Neutrophil (primary cell): ENCODE measurements around the gene TTLL13.
"Not testable (repeated sequence)": the region's sequence is repeated elsewhere in the genome, so short reads cannot be mapped to it uniquely, and the experiment has no call there.

ENCODE experiments used
- H3K27ac ChIP-seq: fragments of 200-600 bp; sonication (generic); 2 replicates; pipeline ENCODE4 v1.5.1; 2016; ENCODE audit warnings: mild to moderate bottlenecking, moderate library complexity
- H3K27me3 ChIP-seq: fragments of 200-600 bp; sonication (generic); 2 replicates; pipeline ENCODE4 v1.6.0; 2016; ENCODE audit warnings: mild to moderate bottlenecking
- H3K36me3 ChIP-seq: fragments of 200-600 bp; sonication (generic); 2 replicates; pipeline ENCODE4 v1.5.1; 2017
- H3K4me1 ChIP-seq, 2 experiments: fragments of 200-600 bp in 1 of 2; sonication (generic) in 1 of 2; 1 replicate in 1 of 2; 2 replicates in 1 of 2; pipeline versions ENCODE4 v1.5.1 to v1.6.1; 2013 to 2016; ENCODE audit warnings: low read depth in 1 of 2, low read length in 1 of 2, mild to moderate bottlenecking in 1 of 2, moderate library complexity in 1 of 2; ENCODE audit not compliant: control insufficient read depth in 1 of 2, insufficient read depth in 1 of 2
- H3K4me3 ChIP-seq, 2 experiments: fragments of 200-600 bp in 1 of 2; sonication (generic) in 1 of 2; 1 replicate in 1 of 2; 2 replicates in 1 of 2; pipeline ENCODE4 v1.5.1; 2013 to 2016; ENCODE audit warnings: low read depth in 1 of 2, low read length in 1 of 2, mild to moderate bottlenecking in 1 of 2, moderate library complexity in 1 of 2
- H3K9me3 ChIP-seq: fragments of 200-600 bp; sonication (generic); 2 replicates; pipeline ENCODE4 v1.5.1; 2016
- TF ChIP-seq, protein P1 (sequence below): fragments of 200-600 bp; sonication (generic); IDR thresholded peaks from 2 replicates; pipeline ENCODE4 v1.5.1; 2016; ENCODE audit warnings: antibody characterized with exemption

The TTLL13 gene

DNA sequence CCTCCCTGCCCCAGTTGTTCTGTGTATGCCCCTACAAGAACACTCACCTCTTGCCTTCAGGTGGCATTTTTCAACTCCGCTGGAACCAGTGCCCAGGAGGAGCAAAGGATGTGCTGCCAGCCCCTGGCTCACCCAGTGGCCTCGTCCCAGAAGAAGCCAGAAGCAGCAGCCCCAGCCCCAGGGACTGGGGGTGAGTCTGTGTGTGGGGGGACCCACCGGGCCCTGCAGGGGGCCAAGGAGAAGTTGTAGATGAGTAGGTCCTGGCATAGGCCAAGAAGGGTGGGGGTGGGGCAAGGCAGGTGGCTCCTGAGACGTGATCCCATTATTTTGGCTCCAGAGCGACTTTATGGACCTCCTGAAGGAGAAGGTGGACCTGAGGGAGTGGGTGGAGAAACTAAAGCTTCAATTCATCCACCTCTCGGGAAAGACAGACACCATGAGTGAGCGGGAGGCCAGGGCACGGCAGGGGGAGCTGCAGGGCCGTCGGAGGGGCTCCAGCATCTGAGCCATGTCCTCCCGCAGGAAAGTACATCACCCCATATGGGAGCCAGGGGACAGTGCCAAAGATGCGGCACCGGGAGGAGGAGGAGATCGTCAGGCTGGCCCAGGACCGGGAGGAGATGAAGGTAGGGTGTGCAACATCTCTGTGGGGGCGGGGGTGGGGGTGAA lies 45.4 kb downstream of the TTLL13 start:
- Histone ChIP-seq H3K27ac (no peak overlapping the region), H3K27me3 (peaks cover 5% of the 10 kb centered on the region), H3K4me3 (no peak overlapping the region), H3K4me1 (peaks cover 0 to 3% of the 10 kb centered on the region in 2 experiments), H3K36me3 (no peaks in the 10 kb centered on the region), H3K9me3 (no peaks in the 10 kb centered on the region)
- TF ChIP-seq, protein P1, sequence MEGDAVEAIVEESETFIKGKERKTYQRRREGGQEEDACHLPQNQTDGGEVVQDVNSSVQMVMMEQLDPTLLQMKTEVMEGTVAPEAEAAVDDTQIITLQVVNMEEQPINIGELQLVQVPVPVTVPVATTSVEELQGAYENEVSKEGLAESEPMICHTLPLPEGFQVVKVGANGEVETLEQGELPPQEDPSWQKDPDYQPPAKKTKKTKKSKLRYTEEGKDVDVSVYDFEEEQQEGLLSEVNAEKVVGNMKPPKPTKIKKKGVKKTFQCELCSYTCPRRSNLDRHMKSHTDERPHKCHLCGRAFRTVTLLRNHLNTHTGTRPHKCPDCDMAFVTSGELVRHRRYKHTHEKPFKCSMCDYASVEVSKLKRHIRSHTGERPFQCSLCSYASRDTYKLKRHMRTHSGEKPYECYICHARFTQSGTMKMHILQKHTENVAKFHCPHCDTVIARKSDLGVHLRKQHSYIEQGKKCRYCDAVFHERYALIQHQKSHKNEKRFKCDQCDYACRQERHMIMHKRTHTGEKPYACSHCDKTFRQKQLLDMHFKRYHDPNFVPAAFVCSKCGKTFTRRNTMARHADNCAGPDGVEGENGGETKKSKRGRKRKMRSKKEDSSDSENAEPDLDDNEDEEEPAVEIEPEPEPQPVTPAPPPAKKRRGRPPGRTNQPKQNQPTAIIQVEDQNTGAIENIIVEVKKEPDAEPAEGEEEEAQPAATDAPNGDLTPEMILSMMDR, result no peak

DNA sequence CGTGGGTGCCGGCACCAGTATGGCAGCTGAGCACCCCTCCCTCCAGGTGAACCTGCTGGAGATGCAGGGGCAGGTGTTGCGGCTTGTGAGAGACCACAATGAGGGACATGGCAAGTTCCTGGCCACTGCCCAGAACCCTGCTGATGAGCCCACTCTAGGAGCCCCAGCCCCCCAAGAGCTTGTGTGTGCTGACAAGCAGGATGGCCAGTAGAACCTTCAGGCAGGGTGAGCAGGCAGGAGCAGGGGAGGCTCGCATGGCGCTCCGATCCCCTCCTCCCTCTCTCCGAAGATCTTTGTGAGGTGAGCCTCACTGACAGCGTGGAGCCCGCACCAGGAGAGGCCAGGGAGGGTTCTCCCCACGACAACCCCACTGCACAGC lies 45.9 kb downstream of the TTLL13 start:
- Histone ChIP-seq H3K36me3 (no peaks in the 10 kb centered on the region), H3K27ac (no peak overlapping the region), H3K27me3 (peaks cover 5% of the 10 kb centered on the region), H3K4me1 (peaks cover 0 to 3% of the 10 kb centered on the region in 2 experiments), H3K4me3 (no peak overlapping the region), H3K9me3 (no peaks in the 10 kb centered on the region)
- TF ChIP-seq, protein P1, result no peak

DNA sequence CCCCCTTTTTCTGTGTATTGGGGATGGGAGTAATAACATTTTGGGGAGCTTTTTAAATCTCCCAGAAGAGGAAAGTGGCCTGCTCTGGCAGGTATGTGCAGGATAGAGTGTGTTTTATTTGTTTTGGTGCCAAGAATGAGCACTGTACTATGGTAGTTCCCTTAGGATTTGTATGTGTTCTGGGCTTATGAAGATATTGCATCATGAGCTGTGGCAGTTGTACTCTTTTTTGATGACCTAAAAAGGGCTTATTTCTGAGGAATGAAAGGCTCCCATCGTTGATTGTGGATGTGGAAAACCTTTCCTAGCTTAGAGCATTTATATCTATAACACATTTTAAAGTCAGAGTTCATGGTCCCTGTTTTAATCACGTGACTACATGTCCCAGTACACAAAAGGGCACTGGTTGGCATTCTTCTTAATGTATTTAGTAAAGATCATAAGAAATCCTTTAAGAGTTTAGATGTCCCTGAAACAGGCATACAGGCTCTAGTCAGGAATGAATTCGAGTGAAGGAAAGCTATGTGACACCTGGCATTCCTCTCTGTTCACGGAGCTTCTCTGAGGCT lies 47.0 kb downstream of the TTLL13 start:
- H3K9me3 ChIP-seq, H3K27me3 ChIP-seq, H3K27ac ChIP-seq, H3K4me1 ChIP-seq, H3K36me3 ChIP-seq, H3K4me3 ChIP-seq: not testable (repeated sequence)

DNA sequence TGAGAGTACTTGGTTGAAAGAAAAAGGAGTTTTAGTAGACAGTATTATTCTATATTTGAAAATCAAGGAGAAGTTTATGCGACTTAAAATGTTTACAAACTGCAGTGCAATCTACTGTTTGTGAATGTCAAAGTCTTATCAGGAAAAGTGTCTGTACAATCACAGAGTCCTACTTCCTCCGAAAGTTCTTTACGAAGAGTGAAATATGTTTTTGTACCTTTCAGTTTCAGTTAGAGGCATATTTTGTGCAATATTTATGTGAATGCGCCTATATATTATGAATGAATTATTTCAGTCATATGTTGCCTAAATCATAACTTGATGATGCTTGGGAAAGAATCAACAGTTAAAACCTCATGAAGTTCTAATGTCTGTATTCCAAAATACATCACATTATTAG lies 47.7 kb downstream of the TTLL13 start:
- Histone ChIP-seq H3K27me3 (peaks cover 5% of the 10 kb centered on the region), H3K9me3 (no peaks in the 10 kb centered on the region), H3K36me3 (no peaks in the 10 kb centered on the region), H3K4me1 (peaks cover 0 to 5% of the 10 kb centered on the region in 2 experiments), H3K4me3 (no peak overlapping the region), H3K27ac (no peak overlapping the region)
- TF ChIP-seq, protein P1, result no peak

DNA sequence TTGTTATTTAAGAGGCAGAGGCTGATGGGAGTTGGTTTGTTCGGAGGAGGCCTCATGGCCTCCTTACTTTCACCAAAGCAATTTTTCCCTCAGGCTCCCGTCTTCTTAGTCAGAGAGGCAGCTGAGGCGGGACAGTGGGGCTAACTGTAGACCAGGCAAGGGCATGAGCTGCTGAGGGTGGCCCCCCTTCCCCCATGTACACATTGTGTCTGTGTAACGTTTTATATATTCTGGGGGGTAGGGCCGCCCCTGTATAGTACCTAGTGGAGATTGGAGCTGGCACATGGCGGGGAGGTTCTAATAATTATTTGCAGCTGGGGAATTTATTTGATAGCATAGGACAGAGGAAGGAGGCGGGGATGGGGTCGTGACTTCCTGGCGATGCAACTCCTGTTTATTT lies 51.2 kb downstream of the TTLL13 start:
- TF ChIP-seq, protein P1, result no peak

DNA sequence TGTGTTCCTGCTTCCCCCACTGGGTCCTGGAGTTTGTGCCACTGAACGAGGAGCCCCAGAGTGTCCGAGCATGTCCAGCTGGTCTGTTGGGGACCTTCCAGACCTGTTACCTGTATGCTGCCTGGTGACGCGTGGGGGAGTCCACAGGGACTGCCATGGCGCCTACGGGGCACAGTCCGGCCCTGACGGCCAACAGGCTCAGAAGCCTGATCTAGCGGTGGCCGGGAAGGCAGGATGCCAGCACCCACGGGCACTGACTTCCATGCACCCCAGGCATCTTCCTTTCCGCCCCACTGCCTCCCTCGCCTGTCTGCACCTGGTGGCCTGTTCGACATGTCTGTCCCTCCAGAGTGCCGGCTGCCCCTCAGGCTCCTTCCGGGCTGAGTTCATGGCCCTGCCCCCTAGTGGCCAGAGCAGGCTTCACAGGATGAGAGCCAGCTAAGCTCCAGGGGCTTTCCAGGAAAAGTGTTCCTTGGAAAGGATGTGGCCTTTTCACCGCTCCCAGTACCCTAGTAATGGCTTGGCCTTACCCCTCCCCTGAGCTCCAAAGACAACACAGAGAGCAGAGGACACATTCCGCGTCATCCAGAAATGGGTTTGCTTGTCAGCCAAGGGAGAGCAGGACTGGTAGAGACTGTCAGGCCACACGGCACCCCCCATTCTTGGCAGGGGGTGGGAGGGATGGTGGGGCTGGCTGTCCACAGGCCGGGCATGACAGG lies 51.8 kb downstream of the TTLL13 start:
- Histone ChIP-seq H3K36me3 (no peaks in the 10 kb centered on the region), H3K9me3 (no peaks in the 10 kb centered on the region), H3K4me3 (no peak overlapping the region), H3K4me1 (peaks cover 0 to 2% of the 10 kb centered on the region in 2 experiments), H3K27me3 (no peaks in the 10 kb centered on the region), H3K27ac (no peak overlapping the region)
- TF ChIP-seq, protein P1, result peak; percentile 82

More for the DNA sequence above, 51.2 kb downstream of the TTLL13 start:
- Histone ChIP-seq H3K4me1 (peaks cover 0 to 2% of the 10 kb centered on the region in 2 experiments), H3K27me3 (no peaks in the 10 kb centered on the region), H3K27ac (no peak overlapping the region), H3K9me3 (no peaks in the 10 kb centered on the region), H3K36me3 (no peaks in the 10 kb centered on the region), H3K4me3 (no peak overlapping the region)
